Kidney (tissue), 14 donors: ENCODE measurements around the gene DCLRE1C. TPM values are rescaled to one million over a fixed set of nuclear protein-coding genes. Genes with fewer than 3 reads are reported as not detected.
A peak's percentile ranks its signal among the peaks of the same experiment; 100 is the strongest.

Source experiments
- DNase-seq, 5 donors: peaks; one replicate each; pipeline ENCODE4 v3.0.0-alpha.2; 2013 to 2020
- FAIRE-seq: peaks from 2 replicates; lab custom pipeline; 2012; peaks lifted over from hg19 to GRCh38; lab: Jason Lieb, UNC
- H3K27ac ChIP-seq, 2 donors: one replicate each; pipeline ENCODE4 v1.7.0; 2013; ENCODE audit warnings: low read depth in 2 of 2, low read length in 2 of 2, inconsistent platforms in 1 of 2
- H3K27me3 ChIP-seq: one replicate; pipeline ENCODE4 v1.7.1; 2013; ENCODE audit warnings: low read length, inconsistent platforms; ENCODE audit not compliant: control insufficient read depth, insufficient read depth
- H3K36me3 ChIP-seq, 3 donors: one replicate each; pipeline versions ENCODE4 v1.7.0 to v1.7.1; 2013; ENCODE audit warnings: low read length in 3 of 3, control low read depth in 1 of 3, inconsistent platforms in 1 of 3; ENCODE audit not compliant: insufficient read depth in 3 of 3, control insufficient read depth in 2 of 3
- H3K4me1 ChIP-seq, 3 donors: one replicate each; pipeline versions ENCODE4 v1.7.0 to v1.7.1; 2013; ENCODE audit warnings: low read length in 3 of 3, inconsistent platforms in 1 of 3, low read depth in 1 of 3; ENCODE audit not compliant: control insufficient read depth in 2 of 3, insufficient read depth in 2 of 3
- H3K4me3 ChIP-seq, 3 donors: one replicate each; pipeline versions ENCODE4 v1.7.0 to v1.8.1; 2013; ENCODE audit warnings: low read length in 3 of 3, control low read depth in 1 of 3, inconsistent platforms in 1 of 3
- H3K9ac ChIP-seq, 3 donors: one replicate each; pipeline versions ENCODE4 v1.7.0 to v1.7.1; 2013; ENCODE audit warnings: low read length in 3 of 3, control low read depth in 1 of 3, inconsistent platforms in 1 of 3
- H3K9me3 ChIP-seq, 3 donors: one replicate each; pipeline versions ENCODE4 v1.7.0 to v1.7.1; 2013; ENCODE audit warnings: low read length in 3 of 3, control low read depth in 1 of 3, inconsistent platforms in 1 of 3; ENCODE audit not compliant: control insufficient read depth in 2 of 3, insufficient read depth in 1 of 3
- CTCF ChIP-seq: IDR thresholded peaks from 3 replicates; pipeline ENCODE4 v1.5.1; 2012; ENCODE audit warnings: mild to moderate bottlenecking, moderate library complexity, borderline replicate concordance; ENCODE audit not compliant: insufficient read depth; ENCODE audit errors: extremely low read depth
- intact Hi-C: fragments of 100-400 bp; cut with DNase I; formaldehyde crosslinking; loops from one replicate; pipeline ENCODE4 v1.11.1; 2022
- polyA plus RNA-seq: library from polyadenylated mRNA; stranded (reverse); fragments of 350-450 nt; fragmentation: Illumina TruSeq; extraction: RNeasy Lipid Tissue Mini Kit (QIAGEN cat#74804); gene quantifications from one replicate; pipeline ENCODE4 v1.2.3, GENCODE V29; 2014; ENCODE audit warnings: low read depth, low replicate concordance; ENCODE audit not compliant: insufficient read depth
- total RNA-seq: library from RNA; stranded (reverse); fragmentation: NEBNext Ultra II Directional; extraction: Animal tissue kit (Norgen Biotek cat#: 25700); gene quantifications from one replicate; pipeline ENCODE4 v1.2.1, GENCODE V29; 2021
- donor health status: control.
- donor health status: control.
- donor health status: control.
- donor health status: control.
- donor health status: control.
- donor health status: DM: yes; HTN: yes; CAD: no.
- donor health status: Normal renal cell carcinoma (clear cell type).

The DCLRE1C gene
- total and polyA plus RNA-seq, 2 donors from 2014 or later: 2.0 to 17.0 TPM

- Histone ChIP-seq H3K36me3 (no peaks in the 10 kb centered on the region), H3K27me3 (no peaks in the 10 kb centered on the region), H3K27ac (no peak overlapping the region), H3K9ac (no peak overlapping the region), H3K9me3 (no peaks in the 10 kb centered on the region), H3K4me1 (no peaks in the 10 kb centered on the region), H3K4me3 (no peak overlapping the region)
- DNase-seq: peak in 3 of 5 donors; percentile 35 to 44 (median 36)
- TF ChIP-seq CTCF: peak; percentile 21
- intact Hi-C loops: no loop called here
- no peak for FAIRE-seq
Measured at GRCh38 chr10:14971867-14972448, 18.1 kb upstream of the DCLRE1C start.

DNA sequence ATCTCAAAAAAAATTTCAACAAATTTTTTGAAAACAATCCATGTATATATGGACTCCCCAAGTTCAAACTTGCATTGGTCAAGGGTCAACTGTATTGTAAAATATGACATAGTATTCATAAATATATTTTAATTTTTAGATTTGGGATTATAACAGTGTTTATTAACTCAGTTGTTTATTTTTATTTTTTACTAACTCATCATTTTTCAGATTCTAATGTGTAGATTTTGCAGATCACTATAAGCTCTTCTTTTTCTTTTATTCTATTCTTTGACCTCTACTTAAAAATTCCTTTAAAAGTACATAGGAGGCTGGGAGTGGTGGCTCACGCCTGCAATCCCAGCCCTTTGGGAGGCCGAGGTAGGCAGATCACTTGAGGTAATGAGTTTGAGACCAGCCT, 14.0 kb upstream of the DCLRE1C start:
- Histone ChIP-seq H3K9ac (no peak overlapping the region), H3K36me3 (no peaks in the 10 kb centered on the region), H3K4me1 (no peaks in the 10 kb centered on the region), H3K27ac (no peak overlapping the region), H3K4me3 (no peak overlapping the region), H3K27me3 (no peaks in the 10 kb centered on the region), H3K9me3 (no peaks in the 10 kb centered on the region)
- FAIRE-seq (peak; percentile 17), DNase-seq (no peak)
- intact Hi-C loops: no loop called here
- TF ChIP-seq CTCF: no peak

DNA sequence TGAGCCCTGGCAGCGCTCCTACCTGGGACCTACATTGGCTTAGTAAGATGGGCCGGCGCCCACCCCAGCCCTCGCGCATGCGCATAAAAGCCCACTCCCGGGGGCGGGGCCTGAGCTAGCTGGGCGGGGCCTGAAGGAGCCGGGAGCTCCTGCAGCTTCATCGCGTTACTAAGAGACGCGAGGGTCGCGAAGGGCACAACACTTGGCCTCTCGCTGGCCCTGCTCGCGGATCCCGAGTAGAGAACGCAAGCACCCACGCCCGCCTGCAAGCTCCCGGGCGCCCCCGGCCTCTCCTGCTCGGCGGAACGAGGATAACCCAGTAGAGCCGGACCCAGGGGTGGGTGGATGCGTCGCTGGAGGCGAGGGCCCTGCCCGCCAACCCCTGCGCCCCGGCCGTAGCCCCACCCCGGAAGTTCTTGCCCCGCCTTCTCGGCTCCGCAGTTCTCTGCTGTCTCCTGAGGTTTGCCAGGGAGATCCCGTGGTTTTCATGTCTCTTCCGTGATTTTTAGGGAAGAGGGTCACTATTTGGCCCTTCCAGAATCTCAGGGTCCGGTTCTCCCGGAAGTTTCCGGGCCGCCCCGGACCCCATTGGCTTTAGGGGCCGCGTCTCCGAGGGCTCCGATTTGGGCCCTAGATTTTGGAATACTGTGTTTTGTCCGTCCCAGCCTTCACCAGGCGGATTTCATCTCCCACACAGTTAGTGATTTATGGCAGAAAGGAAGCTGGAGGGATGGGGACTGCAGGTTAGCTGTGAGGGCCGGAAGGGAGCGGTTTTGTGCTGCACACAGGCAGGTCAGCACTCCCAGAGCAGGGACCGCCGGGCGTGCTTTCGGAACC, 5.5 kb upstream of the DCLRE1C start, which contains the start of gene MEIG1:
TSS of gene MEIG1 (plus strand) at position 168 of the 837 bp plus-strand sequence. CDS start 7,081 bp downstream, outside the sequence.
- peak within 1 kb of the TSS; percentile 70 to 92 (median 88) for H3K4me3 ChIP-seq
- intact Hi-C loops: no loop called here
- no peaks in the 10 kb centered on the region for H3K27me3 ChIP-seq
- H3K36me3 ChIP-seq: no peaks in the 10 kb centered on the region
- TF ChIP-seq CTCF: no peak
- peak within 1 kb of the TSS; percentile 95 for H3K27ac ChIP-seq
- FAIRE-seq: no peak
- peak; percentile 97 to 99 (median 97) for DNase-seq
- H3K4me1 ChIP-seq: no peaks in the 10 kb centered on the region
- H3K9ac ChIP-seq: peak within 1 kb of the TSS; percentile 43 to 78 (median 60)
- H3K9me3 ChIP-seq: no peaks in the 10 kb centered on the region
